Parathyroid adenoma (tissue), 2 donors: ENCODE results near the gene PCGF2.
A peak's percentile ranks its signal among the peaks of the same experiment; 100 is the strongest.

Experiments used
- H2AFZ ChIP-seq: fragments of 300-600 bp; sonication (generic); one replicate; pipeline ENCODE4 v1.7.0; 2017; ENCODE audit warnings: antibody characterized with exemption, mild to moderate bottlenecking
- H3K27ac ChIP-seq: fragments of 300-600 bp; sonication (generic); one replicate; pipeline ENCODE4 v1.7.0; 2017
- H3K27me3 ChIP-seq: fragments of 300-600 bp; sonication (generic); one replicate; pipeline ENCODE4 v1.7.0; 2017; ENCODE audit warnings: low read length; ENCODE audit not compliant: control insufficient read depth, insufficient read depth
- H3K36me3 ChIP-seq: fragments of 300-600 bp; sonication (generic); one replicate; pipeline ENCODE4 v1.7.0; 2017; ENCODE audit warnings: low read length; ENCODE audit not compliant: control insufficient read depth, insufficient read depth
- H3K4me1 ChIP-seq: fragments of 300-600 bp; sonication (generic); one replicate; pipeline ENCODE4 v1.7.0; 2017; ENCODE audit warnings: control low read depth
- H3K4me2 ChIP-seq: fragments of 300-600 bp; sonication (generic); one replicate; pipeline ENCODE4 v1.7.0; 2017; ENCODE audit warnings: low read length
- H3K4me3 ChIP-seq: fragments of 300-600 bp; sonication (generic); one replicate; pipeline ENCODE4 v1.7.0; 2017; ENCODE audit warnings: low read depth, low read length
- H3K79me2 ChIP-seq: fragments of 300-600 bp; sonication (generic); one replicate; pipeline ENCODE4 v1.7.0; 2017; ENCODE audit warnings: control low read depth
- H3K9ac ChIP-seq: fragments of 300-600 bp; sonication (generic); one replicate; pipeline ENCODE4 v1.7.0; 2017; ENCODE audit warnings: mild to moderate bottlenecking
- H3K9me3 ChIP-seq: fragments of 300-600 bp; sonication (generic); one replicate; pipeline ENCODE4 v1.7.0; 2017; ENCODE audit warnings: low read length; ENCODE audit not compliant: control insufficient read depth
- TF ChIP-seq, protein P1 (sequence below): fragments of 300-600 bp; sonication (generic); IDR thresholded peaks from one replicate; pipeline ENCODE4 v1.7.0; 2017; ENCODE audit warnings: antibody characterized with exemption, mild to moderate bottlenecking
- donor health status: primary hyperparathyroidism.

The PCGF2 gene

DNA sequence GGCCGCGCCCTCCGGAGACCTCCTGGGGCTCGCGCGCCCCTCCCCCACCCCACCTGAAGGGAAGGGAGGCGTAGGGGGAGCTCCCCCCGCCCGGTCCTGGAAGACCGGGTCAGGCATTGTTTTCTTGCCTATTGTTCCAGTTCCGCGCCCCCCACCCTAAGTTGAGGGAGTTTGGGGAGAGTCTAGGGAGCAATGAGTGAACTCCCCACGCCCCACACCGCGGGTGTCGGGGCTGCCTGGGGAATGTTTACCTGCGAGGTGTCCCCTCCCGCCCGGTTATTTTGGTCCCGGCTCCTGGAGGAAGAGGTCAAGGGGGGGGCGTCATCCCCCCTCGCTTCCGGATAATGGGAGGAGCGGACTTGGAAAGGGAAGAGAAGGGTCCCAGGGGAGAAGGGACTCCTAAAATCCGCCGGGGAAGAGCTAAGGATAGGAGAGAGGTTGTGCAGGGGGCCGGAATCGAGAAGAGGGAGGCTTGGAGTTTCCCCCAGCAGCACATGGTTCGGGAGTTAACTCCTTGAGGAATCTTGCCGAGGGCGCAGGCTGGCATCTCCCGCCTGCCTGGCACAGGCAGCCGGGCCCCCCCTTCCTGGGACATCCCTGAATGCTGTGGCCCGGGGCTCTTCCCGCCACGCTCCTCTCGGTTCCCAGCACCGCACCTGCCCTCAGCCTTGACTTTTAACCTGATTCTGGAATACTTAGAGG, 42.2 kb downstream of the PCGF2 start:
- H3K9ac ChIP-seq, result peak overlapping the region; percentile 14
- H3K27ac ChIP-seq, result peak overlapping the region; percentile 85
- no peaks in the 10 kb centered on the region for H3K9me3 ChIP-seq
- H2AFZ ChIP-seq, result peak overlapping the region; percentile 55
- no peaks in the 10 kb centered on the region for H3K79me2 ChIP-seq
- H3K36me3 ChIP-seq, result no peaks in the 10 kb centered on the region
- peak overlapping the region; percentile 77 for H3K4me3 ChIP-seq
- peak overlapping the region; percentile 67 for H3K4me2 ChIP-seq
- TF ChIP-seq, protein P1, sequence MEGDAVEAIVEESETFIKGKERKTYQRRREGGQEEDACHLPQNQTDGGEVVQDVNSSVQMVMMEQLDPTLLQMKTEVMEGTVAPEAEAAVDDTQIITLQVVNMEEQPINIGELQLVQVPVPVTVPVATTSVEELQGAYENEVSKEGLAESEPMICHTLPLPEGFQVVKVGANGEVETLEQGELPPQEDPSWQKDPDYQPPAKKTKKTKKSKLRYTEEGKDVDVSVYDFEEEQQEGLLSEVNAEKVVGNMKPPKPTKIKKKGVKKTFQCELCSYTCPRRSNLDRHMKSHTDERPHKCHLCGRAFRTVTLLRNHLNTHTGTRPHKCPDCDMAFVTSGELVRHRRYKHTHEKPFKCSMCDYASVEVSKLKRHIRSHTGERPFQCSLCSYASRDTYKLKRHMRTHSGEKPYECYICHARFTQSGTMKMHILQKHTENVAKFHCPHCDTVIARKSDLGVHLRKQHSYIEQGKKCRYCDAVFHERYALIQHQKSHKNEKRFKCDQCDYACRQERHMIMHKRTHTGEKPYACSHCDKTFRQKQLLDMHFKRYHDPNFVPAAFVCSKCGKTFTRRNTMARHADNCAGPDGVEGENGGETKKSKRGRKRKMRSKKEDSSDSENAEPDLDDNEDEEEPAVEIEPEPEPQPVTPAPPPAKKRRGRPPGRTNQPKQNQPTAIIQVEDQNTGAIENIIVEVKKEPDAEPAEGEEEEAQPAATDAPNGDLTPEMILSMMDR, result no peak
- H3K4me1 ChIP-seq, result peaks cover 21% of the 10 kb centered on the region
- H3K27me3 ChIP-seq, result no peaks in the 10 kb centered on the region

DNA sequence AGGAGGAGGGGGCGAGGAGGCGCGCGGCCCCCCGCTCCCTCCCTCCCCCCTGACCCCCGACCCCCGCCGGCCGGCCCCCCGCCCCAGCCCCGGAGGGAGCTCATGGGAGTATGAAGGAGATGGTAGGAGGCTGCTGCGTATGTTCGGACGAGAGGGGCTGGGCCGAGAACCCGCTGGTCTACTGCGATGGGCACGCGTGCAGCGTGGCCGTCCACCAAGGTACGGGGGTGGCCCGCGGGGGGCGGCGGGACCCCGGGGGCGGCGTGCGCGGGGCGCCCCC, 42.7 kb downstream of the PCGF2 start:
- peaks cover 23% of the 10 kb centered on the region for H3K4me1 ChIP-seq

DNA sequence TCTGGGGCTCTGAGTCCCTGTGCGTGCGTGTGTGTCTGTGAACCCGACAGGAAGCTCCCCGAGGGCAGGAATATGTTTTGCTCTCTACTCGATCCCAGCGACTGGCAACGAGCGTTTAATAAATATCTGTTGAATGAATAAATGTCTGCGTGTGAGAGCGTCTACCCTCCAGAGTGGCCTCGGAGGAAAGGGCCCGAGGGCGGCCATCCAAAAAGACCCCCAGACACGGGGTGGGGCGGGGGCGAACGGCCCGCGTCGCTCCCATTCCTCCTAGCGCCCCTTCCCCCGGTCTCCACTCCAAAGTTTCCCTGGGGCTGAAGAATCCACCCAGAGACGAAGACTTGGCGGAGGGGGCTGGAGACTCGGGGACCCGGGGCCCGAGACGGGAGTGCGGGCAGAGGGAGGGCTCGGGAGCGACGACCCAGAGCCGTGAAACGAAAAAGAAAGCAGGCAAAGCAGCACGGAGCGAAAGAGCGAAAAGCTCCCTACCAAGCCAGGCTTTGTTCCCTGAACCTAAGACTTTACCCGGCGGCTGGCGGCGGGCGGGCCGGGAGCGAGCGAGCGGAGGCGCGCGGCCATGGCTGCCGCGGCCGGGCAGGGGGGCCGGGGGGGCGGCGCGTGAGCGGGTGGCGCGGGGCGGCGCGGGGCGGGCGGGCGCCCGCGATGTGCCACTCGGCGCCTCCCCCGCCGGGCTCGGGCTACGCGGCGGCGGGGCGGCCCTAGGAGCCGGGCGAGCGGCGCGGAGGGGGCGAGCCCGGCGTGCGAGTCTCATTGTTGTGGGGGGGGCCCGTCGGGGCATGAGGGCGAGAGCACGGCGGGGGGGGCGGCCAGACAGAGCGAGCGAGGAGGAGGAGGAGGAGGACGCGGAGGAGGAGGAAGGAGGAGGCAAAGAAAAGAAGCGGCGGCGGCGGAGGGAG, 43.3 kb downstream of the PCGF2 start, which contains the start of gene MLLT6:
MLLT6 (plus strand) TSS at position 668 of the 917 bp plus-strand sequence. CDS start 360 bp downstream, outside the sequence.
- H3K4me2 ChIP-seq, result peak within 1 kb of the TSS; percentile 94
- TF ChIP-seq, protein P1, result no peak
- peak within 1 kb of the TSS; percentile 95 for H3K27ac ChIP-seq
- no peaks in the 10 kb centered on the region for H3K27me3 ChIP-seq
- peaks cover 23% of the 10 kb centered on the region for H3K4me1 ChIP-seq
- H3K36me3 ChIP-seq, result no peaks in the 10 kb centered on the region
- peak within 1 kb of the TSS; percentile 84 for H3K4me3 ChIP-seq
- peak within 1 kb of the TSS; percentile 33 for H3K9ac ChIP-seq
- H2AFZ ChIP-seq, result peak within 1 kb of the TSS; percentile 89
- no peaks in the 10 kb centered on the region for H3K79me2 ChIP-seq
- no peaks in the 10 kb centered on the region for H3K9me3 ChIP-seq

More for the DNA sequence above, 42.7 kb downstream of the PCGF2 start:
- peak overlapping the region; percentile 77 for H3K4me3 ChIP-seq
- no peaks in the 10 kb centered on the region for H3K36me3 ChIP-seq
- TF ChIP-seq, protein P1, result no peak
- H3K79me2 ChIP-seq, result no peaks in the 10 kb centered on the region
- no peaks in the 10 kb centered on the region for H3K9me3 ChIP-seq
- H3K27ac ChIP-seq, result peak overlapping the region; percentile 85
- no peak overlapping the region for H3K4me2 ChIP-seq
- no peak overlapping the region for H2AFZ ChIP-seq
- no peak overlapping the region for H3K9ac ChIP-seq
- no peaks in the 10 kb centered on the region for H3K27me3 ChIP-seq

DNA sequence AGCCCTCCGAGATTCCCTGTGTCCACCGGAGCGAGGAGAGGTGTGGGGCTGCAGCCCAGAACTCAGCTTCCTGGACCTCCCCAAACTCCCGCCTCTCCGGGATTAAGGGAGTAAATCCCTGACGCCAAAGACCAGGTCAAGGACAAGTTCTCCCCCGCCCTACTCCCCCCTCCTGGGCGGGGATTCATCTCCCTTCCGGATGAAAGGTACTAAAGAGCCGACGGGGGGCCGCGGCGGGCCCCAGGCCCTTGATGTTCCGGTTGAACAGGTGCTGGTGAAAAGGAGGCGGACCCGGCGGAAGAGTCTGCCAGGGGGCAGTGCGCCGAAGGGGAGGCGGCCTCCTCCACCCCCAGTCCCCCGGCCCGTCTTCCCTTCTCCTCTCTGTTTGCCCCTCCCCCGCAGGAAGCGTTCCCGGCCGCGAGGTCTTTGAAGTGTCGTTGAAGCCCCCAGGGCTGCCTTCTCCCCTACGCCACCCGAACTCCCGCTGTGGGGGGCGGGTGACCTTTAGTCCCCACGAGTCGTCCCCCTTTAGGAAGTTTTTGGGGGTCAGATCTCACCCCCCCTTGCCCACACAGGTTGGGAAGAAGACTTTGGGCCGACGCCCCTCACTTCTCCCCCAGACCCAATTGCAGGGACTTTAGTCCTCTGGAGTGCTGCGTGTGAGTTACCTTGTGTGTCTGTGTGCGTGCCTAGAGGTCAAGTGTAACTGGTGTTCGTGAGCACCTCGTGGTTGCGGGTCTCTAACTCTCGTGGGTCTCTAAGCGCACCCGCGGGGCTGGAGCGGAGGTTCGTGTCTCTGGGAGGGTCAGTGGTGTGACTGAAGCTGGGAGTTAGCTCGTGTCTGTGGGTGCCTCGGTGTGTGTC, 44.2 kb downstream of the PCGF2 start:
- no peaks in the 10 kb centered on the region for H3K27me3 ChIP-seq
- H3K79me2 ChIP-seq, result no peaks in the 10 kb centered on the region
- H3K4me2 ChIP-seq, result peak overlapping the region; percentile 94
- peak overlapping the region; percentile 33 for H3K9ac ChIP-seq
- H3K36me3 ChIP-seq, result no peaks in the 10 kb centered on the region
- peak overlapping the region; percentile 84 for H3K4me3 ChIP-seq
- peak overlapping the region; percentile 95 for H3K27ac ChIP-seq
- peaks cover 23% of the 10 kb centered on the region for H3K4me1 ChIP-seq
- peak overlapping the region; percentile 89 for H2AFZ ChIP-seq
- TF ChIP-seq, protein P1, result no peak
- no peaks in the 10 kb centered on the region for H3K9me3 ChIP-seq
